EL (cell line): ENCODE results near the gene C12orf56.
"Not testable (repeated sequence)": the region's sequence is repeated elsewhere in the genome, so short reads cannot be mapped to it uniquely, and the experiment has no call there.

Source experiments
- DNase-seq: peaks from one replicate; pipeline ENCODE4 v3.0.0-alpha.2; 2016

The C12orf56 gene

DNA sequence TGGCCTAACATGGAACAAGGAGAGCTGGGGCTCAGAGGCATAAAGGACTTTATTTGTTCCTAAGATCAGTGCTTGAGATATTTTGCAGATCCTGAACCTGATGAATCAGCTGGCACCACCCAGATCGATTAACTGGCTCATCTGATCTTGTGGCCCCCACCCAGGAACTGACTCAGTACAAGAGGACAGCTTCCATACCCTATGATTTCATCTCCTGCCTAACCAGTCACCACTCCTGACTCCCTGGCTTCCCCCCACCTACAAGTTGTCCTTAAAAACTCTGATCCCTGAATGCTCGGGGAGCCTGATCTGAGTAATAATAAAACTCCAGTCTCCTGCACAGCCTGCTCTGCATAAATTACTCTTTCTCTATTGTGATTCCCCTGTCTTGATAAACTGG lies 5.1 kb downstream of the C12orf56 start:
- peak; percentile 70 for DNase-seq

DNA sequence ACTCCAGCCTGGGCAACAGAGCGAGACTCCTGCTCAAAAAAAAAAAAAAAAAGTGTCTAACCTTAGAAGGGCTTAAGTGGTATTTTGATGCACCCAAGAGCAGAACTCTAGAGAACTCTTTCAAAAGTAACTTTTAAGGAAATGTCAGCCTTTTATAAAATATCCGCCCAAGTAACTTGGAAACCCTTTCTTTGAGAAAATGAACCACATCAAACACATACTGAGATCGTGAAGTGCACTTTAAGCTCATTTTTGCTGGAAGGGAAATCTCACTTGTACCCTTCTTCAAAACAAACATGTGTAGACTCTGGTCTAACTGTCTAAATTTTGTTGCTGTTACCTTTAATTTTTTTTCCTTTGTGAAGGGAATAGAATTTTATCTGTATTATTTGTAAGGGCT lies 5.5 kb downstream of the C12orf56 start:
- DNase-seq, result no peak

DNA sequence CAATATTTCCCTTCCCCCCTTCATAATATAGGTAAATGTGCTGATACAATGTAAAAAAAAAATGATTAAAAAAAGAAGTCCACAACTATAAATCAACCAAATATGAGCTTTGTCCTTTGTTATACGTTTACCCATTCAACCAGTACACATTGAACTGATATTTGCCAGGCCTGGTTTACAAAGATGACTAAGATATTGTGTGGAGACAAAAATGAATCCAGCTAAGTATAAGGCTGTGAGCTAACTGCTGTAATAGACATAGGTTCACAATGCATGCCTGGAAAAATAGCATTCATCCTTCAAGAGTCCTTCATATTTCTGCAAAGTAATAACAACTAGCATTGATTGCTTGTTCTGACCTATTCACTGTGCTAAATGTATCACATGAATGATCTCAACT lies 6.9 kb downstream of the C12orf56 start:
- no peak for DNase-seq

DNA sequence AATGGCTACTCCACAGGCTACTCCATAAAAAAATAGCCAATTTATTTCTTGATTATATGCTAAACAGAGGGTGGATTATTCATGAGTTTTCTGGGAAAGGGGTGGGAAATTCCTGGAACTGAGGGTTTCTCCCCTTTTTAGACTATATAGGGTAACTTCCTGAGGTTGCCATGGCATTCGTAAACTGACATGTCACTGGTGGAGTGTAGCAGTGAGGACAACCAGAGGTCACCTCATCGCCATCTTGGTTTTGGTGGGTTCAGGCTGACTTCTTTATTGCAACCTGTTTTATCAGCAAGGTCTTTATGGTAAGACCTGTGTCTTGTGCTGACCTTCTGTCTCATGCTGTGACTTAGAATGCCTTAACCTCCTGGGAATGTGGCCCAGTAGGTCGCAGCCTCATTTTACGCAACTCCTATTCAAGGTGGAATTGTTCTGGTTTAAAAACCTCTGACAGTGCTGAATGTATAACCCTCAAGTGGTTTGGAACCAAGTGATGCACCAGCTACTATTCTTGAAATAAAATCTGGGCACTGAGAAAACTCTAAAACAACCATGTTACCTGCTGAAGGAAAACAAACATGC lies 27.7 kb downstream of the C12orf56 start:
- no peak for DNase-seq

DNA sequence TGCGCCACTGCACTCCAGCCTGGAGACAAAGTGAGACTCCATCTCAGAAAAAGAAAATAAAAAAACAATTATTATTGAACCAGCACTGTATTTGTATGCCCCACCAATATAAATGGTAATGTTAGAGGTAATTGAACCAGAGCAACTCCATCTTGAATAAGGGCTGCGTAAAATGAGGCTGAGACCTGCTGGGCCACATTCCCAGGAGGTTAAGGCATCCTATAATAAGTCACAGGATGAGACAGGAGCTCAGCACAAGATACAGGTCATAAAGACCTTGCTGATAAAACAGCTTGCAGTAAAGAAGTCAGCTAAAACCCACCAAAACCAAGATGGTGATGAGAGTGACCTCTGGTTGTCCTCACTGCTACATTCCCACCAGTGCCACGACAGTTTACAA lies 29.4 kb downstream of the C12orf56 start:
- not testable (repeated sequence) for DNase-seq

DNA sequence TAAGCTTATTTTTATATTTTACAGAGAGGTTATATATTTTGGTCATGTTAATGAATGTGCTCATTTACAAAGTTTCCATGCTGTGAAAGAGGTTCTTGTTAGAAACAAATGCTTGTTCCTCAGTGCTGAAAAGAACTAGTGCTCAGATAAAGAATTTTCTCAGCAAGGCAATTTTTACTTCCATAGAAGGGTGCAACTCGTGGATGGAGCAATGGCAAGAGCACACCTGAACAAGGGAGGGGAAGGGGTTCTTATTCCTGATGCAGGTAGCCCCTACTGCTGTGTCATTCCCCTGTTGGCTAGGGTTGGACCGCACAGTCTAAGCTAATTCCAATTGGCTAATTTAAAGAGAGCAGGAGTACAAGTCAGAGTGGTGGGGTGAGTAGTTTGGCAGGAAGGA lies 34.3 kb downstream of the C12orf56 start:
- not testable (repeated sequence) for DNase-seq

DNA sequence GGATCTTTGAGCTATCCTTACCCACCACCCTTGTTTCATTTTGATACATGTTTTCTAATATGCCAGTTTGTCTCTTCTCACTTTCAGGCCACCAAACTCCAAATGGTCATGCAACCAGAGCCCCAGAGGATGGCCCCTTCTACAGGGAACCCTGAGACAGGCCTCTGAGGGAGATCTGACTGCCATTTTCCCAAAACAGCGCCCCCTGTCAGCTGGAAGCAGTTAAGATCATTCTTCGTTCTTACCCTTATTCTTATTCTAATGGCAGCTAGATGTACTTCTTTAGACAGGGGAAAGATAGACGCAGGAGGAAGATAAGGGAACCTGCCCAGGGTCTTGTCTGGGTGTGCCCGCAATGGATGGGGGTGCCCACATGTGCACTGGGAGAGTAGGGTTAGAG lies 38.4 kb downstream of the C12orf56 start:
- no peak for DNase-seq

DNA sequence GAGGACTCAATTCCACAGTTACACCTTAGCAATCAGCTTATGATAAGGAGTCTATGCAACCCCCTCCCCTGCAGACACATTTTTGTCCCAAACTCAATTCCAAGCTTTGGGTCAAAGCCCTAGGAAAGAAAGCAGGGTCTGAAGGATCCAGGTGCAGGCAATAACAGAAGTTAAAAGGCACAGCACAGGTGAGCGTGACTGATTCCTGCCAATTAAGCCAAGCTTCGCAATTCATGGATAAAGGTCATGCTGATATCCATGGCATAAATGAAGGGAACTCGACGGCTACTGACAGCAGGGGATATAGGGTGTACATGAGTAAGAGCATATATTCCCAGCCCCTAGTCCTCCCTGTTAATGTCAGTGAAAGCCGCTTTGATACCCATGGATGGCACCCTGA lies 39.3 kb downstream of the C12orf56 start:
- DNase-seq, result no peak

DNA sequence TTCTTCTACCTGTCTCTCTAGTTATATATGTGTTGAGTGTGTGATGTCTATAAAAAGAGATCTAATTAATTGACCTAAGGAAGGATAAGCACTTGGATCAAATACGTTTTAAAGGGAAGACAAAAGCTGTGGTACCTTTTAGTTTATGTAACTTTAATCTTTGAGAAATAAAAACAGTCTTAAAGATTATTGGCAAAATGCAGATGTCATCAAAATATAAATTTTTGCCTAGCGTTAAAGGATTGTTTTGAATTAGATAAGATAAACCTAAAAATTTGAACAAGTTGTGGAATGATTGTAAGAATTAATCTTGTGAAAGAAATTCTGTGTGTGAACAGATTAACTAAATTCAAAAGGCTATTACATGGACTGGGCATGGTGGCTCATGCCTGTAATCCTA lies 42.9 kb downstream of the C12orf56 start:
- no peak for DNase-seq

DNA sequence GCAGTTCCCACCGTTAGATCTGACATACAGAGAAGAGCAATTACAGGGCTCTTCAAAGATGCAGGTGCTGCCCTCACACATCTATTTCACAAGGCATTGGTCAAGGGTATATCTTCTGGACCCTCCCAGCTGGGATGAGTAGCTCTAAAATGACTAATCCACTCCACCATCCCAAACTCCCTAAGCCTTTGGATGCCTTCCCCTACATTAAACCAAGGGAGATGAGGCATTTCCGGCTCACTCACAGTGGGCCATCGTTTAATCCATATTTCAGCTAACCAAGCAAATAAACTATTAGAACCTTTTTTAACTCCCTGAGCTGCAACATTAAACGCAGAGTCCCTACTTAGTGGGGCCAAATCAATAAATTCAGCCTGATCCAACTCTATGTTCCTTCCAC lies 45.9 kb downstream of the C12orf56 start:
- not testable (repeated sequence) for DNase-seq

DNA sequence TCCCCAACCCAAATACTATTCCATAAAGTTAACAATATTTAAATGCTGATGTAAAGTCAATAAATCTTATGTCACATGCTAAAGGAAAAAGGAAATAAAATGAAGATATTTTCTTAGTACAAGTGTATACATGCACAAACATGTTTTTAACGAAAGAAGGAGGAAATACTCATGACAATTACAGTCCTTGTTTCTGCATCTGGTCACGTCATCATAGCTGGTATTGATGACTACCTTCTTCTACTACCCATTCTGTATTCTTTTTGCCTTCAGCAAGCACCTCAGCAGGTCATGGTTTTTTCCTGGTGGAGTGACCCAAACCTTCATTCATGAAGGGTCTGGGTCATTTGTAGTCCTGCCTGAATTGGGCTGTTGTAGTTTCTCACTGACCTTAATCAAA lies 50.0 kb downstream of the C12orf56 start:
- not testable (repeated sequence) for DNase-seq

DNA sequence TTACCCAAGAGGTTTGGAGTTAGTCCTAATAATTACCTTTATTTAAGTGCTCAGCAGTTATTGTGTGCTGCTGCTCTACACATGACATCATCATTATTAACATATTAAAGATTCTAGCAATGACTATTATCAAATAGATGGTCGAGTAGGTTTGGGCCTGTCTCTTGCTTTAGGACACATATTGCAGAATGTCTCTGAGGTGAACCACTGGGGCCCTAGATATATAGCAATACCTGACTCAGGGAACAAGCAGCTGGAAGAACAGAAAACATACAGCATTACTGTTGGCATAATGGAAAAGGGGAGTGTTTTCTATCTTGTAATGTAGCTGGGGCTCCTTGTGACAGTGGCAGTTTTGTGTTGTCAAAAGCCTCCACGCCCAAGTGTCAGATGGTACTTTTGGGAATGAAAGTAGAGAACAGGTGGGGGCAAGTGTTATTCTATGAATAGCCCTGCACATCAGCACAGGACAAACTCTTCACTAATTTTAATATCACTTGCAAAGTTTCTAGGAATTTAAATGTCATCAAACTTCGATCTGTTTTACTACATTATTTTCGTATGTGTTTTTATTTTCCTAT lies 54.6 kb downstream of the C12orf56 start:
- no peak for DNase-seq

DNA sequence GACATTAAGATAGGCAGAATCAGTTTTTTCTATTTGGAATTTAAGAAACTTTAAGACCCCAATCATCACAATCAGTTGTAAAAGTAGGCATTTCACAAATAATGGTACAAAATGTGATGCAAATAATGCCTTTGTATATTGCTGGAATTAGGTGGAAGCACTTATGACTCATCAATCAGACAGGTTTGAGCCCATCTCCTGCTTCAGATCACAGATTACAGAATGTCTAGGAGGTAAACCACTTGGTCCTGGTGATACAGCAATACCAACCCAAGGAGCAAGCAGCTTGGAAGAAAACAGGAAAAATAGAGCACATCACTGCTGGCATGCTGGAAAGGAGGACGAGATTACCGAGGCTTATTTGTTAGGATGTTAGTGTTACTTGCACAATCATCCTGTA lies 57.6 kb downstream of the C12orf56 start:
- DNase-seq, result no peak

DNA sequence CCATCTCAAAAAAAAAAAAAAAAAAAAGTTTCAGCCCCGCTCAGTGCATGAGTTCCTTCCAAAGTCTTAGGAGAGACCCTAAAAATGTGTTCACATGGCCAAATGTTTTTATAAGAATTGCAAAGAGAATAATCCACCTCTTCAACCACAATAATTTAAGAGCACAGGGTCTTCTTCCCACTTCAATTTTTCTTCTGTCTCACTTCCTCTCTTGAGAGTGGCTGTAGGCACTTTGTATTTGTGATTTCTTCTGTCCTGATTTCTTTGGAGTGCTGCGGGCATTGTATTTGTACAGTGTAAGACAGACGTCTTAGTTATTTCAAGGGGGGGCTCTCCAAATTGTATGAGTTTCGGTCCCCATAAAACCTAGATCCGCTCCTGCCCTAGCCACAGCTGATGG lies 58.3 kb downstream of the C12orf56 start:
- DNase-seq, result no peak

DNA sequence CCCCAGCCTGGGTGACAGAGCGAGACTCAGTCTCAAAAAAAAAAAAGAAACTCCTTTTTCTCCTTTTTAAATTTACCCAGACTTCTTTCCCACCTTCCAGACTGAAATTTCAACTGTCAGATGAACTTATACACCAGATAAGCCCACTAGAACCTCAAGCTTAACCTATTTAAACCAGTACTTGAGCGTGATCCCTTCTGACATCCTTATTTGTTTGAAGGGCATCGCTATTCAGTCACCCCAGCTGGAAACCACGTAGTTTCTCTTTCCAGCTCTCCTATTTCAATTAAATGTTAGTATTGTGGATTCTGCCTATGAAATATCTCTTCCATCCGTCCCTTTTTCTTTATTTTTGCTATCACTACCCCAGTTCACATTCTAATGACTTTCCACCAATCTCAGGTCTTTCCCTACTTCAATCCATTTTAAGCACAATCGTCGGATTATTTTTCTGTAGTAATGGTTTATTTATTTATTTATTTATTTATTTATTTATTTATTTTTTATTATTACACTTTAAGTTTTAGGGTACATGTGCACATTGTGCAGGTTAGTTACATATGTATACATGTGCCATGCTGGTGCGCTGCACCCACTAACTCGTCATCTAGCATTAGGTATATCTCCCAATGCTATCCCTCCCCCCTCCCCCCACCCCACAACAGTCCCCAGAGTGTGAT lies 61.4 kb downstream of the C12orf56 start:
- DNase-seq, result not testable (repeated sequence)

DNA sequence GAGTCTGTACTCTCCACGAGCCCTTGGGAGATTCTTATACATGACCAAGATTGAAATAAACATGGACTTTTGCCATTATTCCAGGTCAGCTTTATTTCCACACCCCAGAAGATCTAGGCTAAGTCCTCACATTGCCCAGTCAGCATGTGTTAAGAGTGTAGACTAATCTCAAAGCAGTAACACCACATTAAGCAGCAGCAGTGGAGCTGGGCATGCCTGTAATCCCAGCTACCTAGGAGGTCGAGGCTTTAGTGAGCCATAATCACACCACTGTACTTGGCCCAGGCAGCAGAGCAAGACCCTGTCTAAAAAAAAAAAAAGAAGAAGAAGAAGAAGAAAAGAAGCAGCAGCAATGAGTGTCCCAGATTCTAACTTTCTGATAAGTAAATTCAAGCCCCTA lies 65.5 kb downstream of the C12orf56 start:
- DNase-seq, result no peak

DNA sequence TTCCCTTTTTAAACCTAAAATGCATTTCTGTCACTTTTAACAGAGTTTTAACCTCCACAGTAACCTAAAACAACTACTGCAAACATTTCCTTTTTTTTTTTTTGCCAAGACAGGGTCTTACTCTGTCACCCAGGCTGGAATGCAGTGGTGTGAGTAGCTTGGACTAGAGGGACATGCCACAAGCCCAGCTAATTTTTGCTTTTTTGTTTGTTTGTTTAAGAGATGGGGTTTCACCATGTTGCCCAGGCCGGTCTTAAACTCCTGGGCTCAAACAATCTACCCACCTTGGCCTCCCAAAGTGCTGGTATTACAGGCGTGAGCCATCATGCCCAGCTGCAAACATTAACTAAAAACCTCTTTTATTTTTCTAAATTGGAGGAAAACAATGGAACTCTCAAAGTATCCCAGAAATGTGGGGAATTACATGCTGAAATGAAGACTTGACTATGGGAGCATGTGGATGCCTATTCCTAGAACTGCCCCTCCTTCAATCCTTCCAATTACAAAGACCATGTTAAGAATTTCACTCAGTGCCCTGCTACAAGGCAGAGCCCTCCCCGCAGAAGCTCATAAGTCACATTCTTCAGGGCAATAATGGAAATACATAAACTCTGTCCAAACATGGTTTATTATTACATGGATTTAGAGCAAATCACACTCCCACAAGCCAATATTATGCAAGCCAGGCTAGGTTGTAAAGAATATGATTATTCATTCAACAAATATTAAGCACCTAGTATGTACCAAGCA lies 66.9 kb downstream of the C12orf56 start:
- DNase-seq, result no peak

DNA sequence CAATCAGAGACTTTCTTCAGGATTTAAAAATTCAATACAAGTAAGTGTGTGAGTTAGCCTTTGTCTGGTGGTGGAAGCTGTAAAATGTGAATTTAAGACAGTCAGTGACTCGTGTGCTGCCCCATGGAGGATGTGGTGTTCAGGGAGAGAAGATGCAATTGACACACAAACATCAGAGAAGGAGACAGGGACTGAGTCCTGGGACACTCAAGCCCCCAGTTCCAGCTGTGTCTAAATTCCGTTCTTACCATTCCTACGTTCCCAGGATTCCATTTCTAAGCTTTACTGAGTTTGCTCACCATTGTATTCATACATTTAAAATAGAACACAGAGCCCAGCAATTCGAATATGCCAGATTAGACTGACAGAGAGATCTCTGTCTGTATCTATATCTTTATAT lies 67.6 kb downstream of the C12orf56 start:
- no peak for DNase-seq

DNA sequence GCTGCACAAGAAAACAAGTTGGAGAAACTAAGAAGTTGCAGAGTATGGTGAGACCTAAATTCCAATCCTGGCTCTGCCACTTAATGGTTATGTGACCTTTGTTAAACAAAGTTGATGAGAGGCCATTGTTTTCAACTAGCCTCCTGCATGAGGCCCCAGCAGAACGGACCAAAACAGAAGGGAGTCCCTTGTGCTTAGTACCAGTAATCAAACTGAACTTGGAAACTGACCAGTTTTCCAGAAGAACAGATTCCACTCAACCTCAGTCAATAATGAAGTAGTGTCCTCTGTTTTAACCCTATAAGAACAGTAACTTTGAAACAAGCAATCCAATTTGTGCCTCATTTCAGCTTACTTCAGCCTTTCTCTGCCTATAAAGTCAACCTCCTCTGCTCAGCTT lies 69.9 kb downstream of the C12orf56 start:
- no peak for DNase-seq

DNA sequence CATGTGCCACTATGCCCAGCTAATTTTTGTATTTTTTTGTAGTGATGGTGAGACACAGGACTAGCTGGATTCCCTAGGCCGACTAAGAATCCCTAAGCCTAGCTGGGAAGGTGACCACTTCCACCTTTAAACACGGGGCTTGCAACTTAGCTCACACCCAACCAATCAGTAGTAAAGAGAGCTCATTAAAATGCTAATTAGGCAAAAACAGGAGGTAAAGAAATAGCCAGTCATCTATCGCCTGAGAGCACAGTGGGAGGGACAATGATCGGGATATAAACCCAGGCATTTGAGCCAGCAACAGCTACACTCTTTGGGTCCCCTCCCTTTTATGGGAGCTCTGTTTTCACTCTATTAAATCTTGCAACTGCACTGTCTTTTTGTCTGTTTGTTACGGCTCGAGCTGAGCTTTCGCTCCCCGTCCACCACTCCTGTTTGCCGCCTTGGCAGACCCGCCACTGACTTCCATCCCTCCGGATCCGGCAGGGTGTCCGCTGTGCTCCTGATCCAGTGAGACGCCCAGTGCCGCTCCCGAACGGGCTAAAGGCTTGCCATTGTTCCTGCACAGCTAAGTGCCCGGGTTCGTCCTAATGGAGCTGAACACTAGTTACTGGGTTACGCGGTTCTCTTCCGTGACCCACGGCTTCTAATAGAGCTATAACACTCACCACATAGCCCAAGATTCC lies 70.9 kb downstream of the C12orf56 start:
- DNase-seq, result not testable (repeated sequence)

DNA sequence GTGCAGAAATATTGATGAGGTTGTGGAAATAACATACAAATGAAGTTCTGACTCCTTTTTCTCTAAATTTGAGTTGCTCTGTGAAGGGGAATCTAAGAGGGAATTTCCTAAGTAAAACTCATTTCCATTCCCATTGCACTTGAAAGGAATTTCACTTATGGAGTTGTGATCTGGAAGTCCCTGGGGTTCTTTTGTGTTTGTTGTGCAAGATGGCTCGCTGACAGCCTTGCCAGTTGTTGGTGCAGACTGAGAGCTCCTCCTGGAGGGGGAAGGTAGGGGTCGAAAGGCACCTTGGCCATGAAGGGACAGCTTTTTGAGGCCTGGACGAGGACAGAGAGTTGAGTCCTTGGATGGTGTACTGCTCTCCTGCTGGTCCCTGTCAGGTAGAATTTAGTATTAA lies 72.0 kb downstream of the C12orf56 start:
- DNase-seq, result peak; percentile 33

DNA sequence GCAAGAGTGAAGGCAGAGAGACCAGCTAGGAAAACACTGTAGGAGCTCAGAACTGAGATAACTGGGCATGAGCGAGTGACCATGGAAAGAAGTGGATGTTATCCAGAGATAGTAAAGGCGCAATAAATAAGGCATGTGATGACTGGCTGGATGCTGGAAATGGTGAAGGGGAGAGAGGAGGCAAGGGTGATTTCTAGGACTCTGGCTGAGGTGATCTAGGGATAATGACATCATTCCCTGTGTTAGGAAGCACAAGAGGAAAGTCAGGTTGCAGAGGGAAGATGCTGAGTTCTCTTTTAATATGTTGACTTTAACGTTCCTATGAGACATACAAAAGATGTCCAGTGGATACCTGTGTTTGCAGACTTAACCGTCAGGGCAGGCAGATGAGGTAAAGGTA lies 78.7 kb downstream of the C12orf56 start:
- DNase-seq, result no peak

DNA sequence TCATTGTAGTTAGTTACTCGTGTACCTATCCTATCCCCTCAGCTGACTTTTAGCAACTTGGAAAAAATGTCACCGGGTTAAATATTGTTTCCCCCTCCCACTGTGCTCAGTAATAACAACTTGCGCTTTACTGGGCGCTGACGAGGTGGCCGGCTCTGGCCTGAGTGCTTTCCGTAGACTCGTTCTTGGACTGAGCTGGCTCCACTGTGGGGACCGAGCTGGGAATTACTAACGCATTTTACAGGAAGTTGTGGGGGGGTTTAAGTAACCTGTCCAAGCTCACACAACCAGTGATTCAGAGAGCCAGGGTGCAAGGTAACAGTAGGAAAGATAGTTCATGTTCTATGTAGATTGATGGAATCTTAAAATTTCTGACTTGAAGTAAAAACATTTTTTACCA lies 86.0 kb downstream of the C12orf56 start:
- DNase-seq, result no peak
